ENCODE measurements around the gene HOXC12.

HOXC12 gene

GRCh38 chr12:54001283-54002187 lies 46.8 kb downstream of the HOXC12 start:
- no peaks in the 10 kb centered on the region for H3K36me3 ChIP-seq
- H3K4me1 ChIP-seq = peaks cover 14% of the 10 kb centered on the region
- TF ChIP-seq CTCF (IDR thresholded peaks at IDR 0.05; ENCODE audit: low read depth, low read length) = no peak
- H3K27me3 ChIP-seq = no peaks in the 10 kb centered on the region
- no peak for DNase-seq
- H3K9me3 ChIP-seq = no peaks in the 10 kb centered on the region
- peak overlapping the region; percentile 95 for H3K4me3 ChIP-seq (ENCODE audit: low read depth, low read length)

- Histone ChIP-seq H3K4me1 (peaks cover 17% of the 10 kb centered on the region), H3K9me3 (no peaks in the 10 kb centered on the region), H3K4me3 (ENCODE audit: low read depth, low read length) (no peak overlapping the region), H3K27me3 (no peaks in the 10 kb centered on the region), H3K36me3 (no peaks in the 10 kb centered on the region)
- no peak for TF ChIP-seq CTCF (IDR thresholded peaks at IDR 0.05; ENCODE audit: low read depth, low read length)
- no peak for DNase-seq
Observed at GRCh38 chr12:54002278-54002914, 47.7 kb downstream of the HOXC12 start.

GRCh38 chr12:54002915-54003389 lies 48.2 kb downstream of the HOXC12 start:
- H3K4me3 ChIP-seq (ENCODE audit: low read depth, low read length) = no peak overlapping the region
- H3K27me3 ChIP-seq = no peaks in the 10 kb centered on the region
- no peak for TF ChIP-seq CTCF (IDR thresholded peaks at IDR 0.05; ENCODE audit: low read depth, low read length)

GRCh38 chr12:54003625-54004024 lies 48.9 kb downstream of the HOXC12 start:
- Histone ChIP-seq H3K9me3 (no peaks in the 10 kb centered on the region), H3K36me3 (no peaks in the 10 kb centered on the region), H3K4me1 (peaks cover 20% of the 10 kb centered on the region), H3K4me3 (ENCODE audit: low read depth, low read length) (no peak overlapping the region), H3K27me3 (no peaks in the 10 kb centered on the region)
- TF ChIP-seq CTCF (IDR thresholded peaks at IDR 0.05; ENCODE audit: low read depth, low read length) = no peak
- peak; percentile 58 for DNase-seq

More at GRCh38 chr12:54002915-54003389, 48.2 kb downstream of the HOXC12 start:
- H3K4me1 ChIP-seq = peaks cover 20% of the 10 kb centered on the region
- no peak for DNase-seq
- no peaks in the 10 kb centered on the region for H3K36me3 ChIP-seq
- H3K9me3 ChIP-seq = no peaks in the 10 kb centered on the region

- TF ChIP-seq CTCF (IDR thresholded peaks at IDR 0.05; ENCODE audit: low read depth, low read length) = 0 out of 2 replicates have a peak, but pooled peaks have one; percentile 8
- no peak for DNase-seq
Observed at GRCh38 chr12:54004063-54004840, 49.5 kb downstream of the HOXC12 start.

More at GRCh38 chr12:54004063-54004840, 49.5 kb downstream of the HOXC12 start:
- no peaks in the 10 kb centered on the region for H3K36me3 ChIP-seq
- H3K9me3 ChIP-seq = no peaks in the 10 kb centered on the region
- H3K4me1 ChIP-seq = peaks cover 20% of the 10 kb centered on the region
- H3K27me3 ChIP-seq = no peaks in the 10 kb centered on the region
- no peak overlapping the region for H3K4me3 ChIP-seq (ENCODE audit: low read depth, low read length)
